GM12878 (cell line): ENCODE results near the gene ASIP. TPM values are rescaled to one million over a fixed set of nuclear protein-coding genes. Genes with fewer than 3 reads are reported as not detected.

Source experiments
- ATAC-seq: fragments of 200-7000 bp; cut with Tn5 transposase; 3 replicates; pipeline ENCODE4 v1.9.1; 2020; ENCODE audit warnings: mild to moderate bottlenecking, moderate library complexity
- BruUV-seq: library from RNA; stranded (reverse); fragments of 400-500 nt; replicated peaks from 2 replicates; lab custom pipeline; 2021; lab: Mats Ljungman, UMichigan
- CTCF ChIA-PET: fragments of 300-600 bp; sonication (Branson Sonifier 250); formaldehyde crosslinking; extraction: SDS; loops from one replicate; lab custom pipeline; 2021; ENCODE audit warnings: inconsistent platforms; lab: Yijun Ruan, JAX
- POLR2A ChIA-PET: fragments of 350-600 bp; formaldehyde crosslinking; extraction: SDS; loops from one replicate; lab custom pipeline; 2021; ENCODE audit warnings: inconsistent platforms; lab: Charles Lee
- RAD21 ChIA-PET: fragments of 300-600 bp; sonication (Branson Sonifier 250); formaldehyde crosslinking; loops from one replicate; lab custom pipeline; 2023; ENCODE audit warnings: antibody characterized with exemption; ENCODE audit not compliant: unreplicated experiment; lab: Charles Lee
- SMC1A ChIA-PET: fragments of 300-600 bp; sonication (Branson Sonifier 250); formaldehyde crosslinking; loops from one replicate; lab custom pipeline; 2023; ENCODE audit not compliant: unreplicated experiment, uncharacterized antibody; lab: Charles Lee
- DNase-seq: peaks from one replicate; pipeline ENCODE4 v3.0.0-alpha.2; 2011; ENCODE audit warnings: low read depth, low spot score
- FAIRE-seq: peaks from 3 replicates; lab custom pipeline; 2011; peaks lifted over from hg19 to GRCh38; lab: Jason Lieb, UNC
- H2AFZ ChIP-seq: 2 replicates; pipeline ENCODE4 v1.6.0; 2011; ENCODE audit warnings: low read depth, low read length, control low read depth; ENCODE audit not compliant: control insufficient read depth
- H3K27ac ChIP-seq: 2 replicates; pipeline ENCODE4 v1.5.1; 2011; ENCODE audit warnings: control low read depth; ENCODE audit not compliant: control insufficient read depth, insufficient read depth
- H3K27me3 ChIP-seq, 2 experiments: replicated peaks in 1 of 2; 2 replicates each; pipeline versions ENCODE4 v1.6.0 to v1.6.1; 2011; ENCODE audit warnings: low read length in 1 of 2; ENCODE audit not compliant: control insufficient read depth in 2 of 2, insufficient read depth in 2 of 2
- H3K36me3 ChIP-seq, 2 experiments: 2 replicates each; pipeline ENCODE4 v1.5.1; 2011; ENCODE audit warnings: low read length in 1 of 2; ENCODE audit not compliant: control insufficient read depth in 2 of 2, insufficient read depth in 2 of 2
- H3K4me1 ChIP-seq: 2 replicates; pipeline ENCODE4 v1.6.1; 2011; ENCODE audit warnings: mild to moderate bottlenecking, low read length, moderate library complexity, mixed read lengths; ENCODE audit not compliant: control insufficient read depth, insufficient read depth
- H3K4me2 ChIP-seq: 2 replicates; pipeline ENCODE4 v1.6.0; 2011; ENCODE audit warnings: control low read depth; ENCODE audit not compliant: control insufficient read depth, insufficient read depth
- H3K4me3 ChIP-seq: fragments of 200-600 bp; sonication (generic); 2 replicates; pipeline ENCODE4 v1.5.1; 2016
- H3K79me2 ChIP-seq: 2 replicates; pipeline ENCODE4 v1.6.0; 2011; ENCODE audit warnings: low read length; ENCODE audit not compliant: control insufficient read depth, insufficient read depth
- H3K9ac ChIP-seq: 2 replicates; pipeline ENCODE4 v1.8.0; 2011; ENCODE audit warnings: low read length, control low read depth, mixed read lengths; ENCODE audit not compliant: control insufficient read depth, insufficient read depth
- H3K9me3 ChIP-seq: replicated peaks from 3 replicates; pipeline ENCODE4 v1.5.1; 2011; ENCODE audit warnings: mild to moderate bottlenecking, low read length; ENCODE audit not compliant: control insufficient read depth, insufficient read depth
- H4K20me1 ChIP-seq: 2 replicates; pipeline ENCODE4 v1.6.0; 2011; ENCODE audit not compliant: control insufficient read depth, insufficient read depth
- CHD2 ChIP-seq: IDR thresholded peaks from 2 replicates; pipeline ENCODE4 v1.6.1; 2011; ENCODE audit warnings: low read depth, low read length, improper control_type of control experiment, borderline replicate concordance
- E2F8 ChIP-seq: fragments of 450-650 bp; IDR thresholded peaks from 2 replicates; pipeline ENCODE4 v1.6.1; 2018; ENCODE audit warnings: mild to moderate bottlenecking, low read depth, moderate library complexity; ENCODE audit not compliant: partially characterized antibody
- GATAD2B ChIP-seq: fragments of 450-650 bp; conservative IDR thresholded peaks from 2 replicates; pipeline ENCODE4 v1.6.1; 2017; ENCODE audit warnings: low read depth, mild to moderate bottlenecking, moderate library complexity
- IRF4 ChIP-seq: IDR thresholded peaks from 2 replicates; pipeline ENCODE4 v1.6.1; 2011; ENCODE audit warnings: low read depth, low read length
- PBX3 ChIP-seq: IDR thresholded peaks from 2 replicates; pipeline ENCODE4 v1.6.1; 2011; ENCODE audit warnings: mild to moderate bottlenecking, low read depth, low read length, moderate library complexity; ENCODE audit not compliant: insufficient replicate concordance
- POU2F2 ChIP-seq: IDR thresholded peaks from 3 replicates; pipeline ENCODE4 v1.6.1; 2011; ENCODE audit warnings: low read depth, mild to moderate bottlenecking, low read length, borderline replicate concordance
- SMAD5 ChIP-seq: IDR thresholded peaks from 2 replicates; pipeline ENCODE4 v1.6.1; 2016; ENCODE audit warnings: antibody characterized with exemption, low read depth
- SREBF2 ChIP-seq: IDR thresholded peaks from 2 replicates; pipeline ENCODE4 v1.6.1; 2012; ENCODE audit warnings: mild to moderate bottlenecking, low read length
- TCF3 ChIP-seq: IDR thresholded peaks from 2 replicates; pipeline ENCODE4 v1.6.1; 2012; ENCODE audit warnings: low read depth, mild to moderate bottlenecking, low read length, borderline replicate concordance; ENCODE audit not compliant: insufficient read depth
- WGBS: methylation state at CpG from one replicate; pipeline ENCODE4 v1.1.6; 2016; ENCODE audit warnings: low lambda C conversion rate; ENCODE audit not compliant: insufficient replicate concordance, insufficient coverage; ENCODE audit errors: missing lambda C conversion rate; 5-methylcytosine and 5-hydroxymethylcytosine counted together
- in situ Hi-C: fragments of 300-500 bp; cut with MboI; formaldehyde crosslinking; loops from 9 replicates; pipeline ENCODE4 v1.14.3; 2018; ENCODE audit warnings: mixed read lengths
- intact Hi-C: fragments of 100-400 bp; cut with micrococcal nuclease; formaldehyde crosslinking; loops from one replicate; pipeline ENCODE4 v1.14.2; 2022; ENCODE audit not compliant: unreplicated experiment
- polyA plus RNA-seq, 11 experiments: library from polyadenylated mRNA; depleted of rRNA in 4 of 11; unstranded in 6 of 11; stranded (reverse) in 5 of 11; fragments of >200 nt; fragmentation: Nextera tagmentation in 4 of 11; fragmentation: Illumina TruSeq in 1 of 11; extraction: Ambion mirVana in 4 of 11; extraction: Trizol in 1 of 11; gene quantifications; 1 replicate in 1 of 11; 2 replicates in 10 of 11; pipeline versions ENCODE4 v1.2.1 to v1.2.3, GENCODE V29; 2011 to 2016; ENCODE audit warnings: inconsistent platforms in 2 of 11, missing spikeins in 2 of 11, low read depth in 1 of 11
- total RNA-seq, 4 experiments: library from RNA; depleted of rRNA in 3 of 4; stranded (reverse); fragments of >200 nt in 3 of 4; fragmentation: Illumina TruSeq in 1 of 4; extraction: Trizol in 1 of 4; gene quantifications; 2 replicates each; pipeline versions ENCODE4 v1.2.1 to v1.2.3, GENCODE V29; 2013 to 2021
- TF ChIP-seq, protein P1 (sequence below): fragments of 450-650 bp; IDR thresholded peaks from 2 replicates; pipeline ENCODE4 v1.6.1; 2017; ENCODE audit warnings: mild to moderate bottlenecking, moderate library complexity

The ASIP gene
- total and polyA plus RNA-seq, 10 of the 15 experiments (the other 5 are each of a cell fraction or from before 2014, with no cell fraction given), result 0.29 TPM; not detected in 9

DNA sequence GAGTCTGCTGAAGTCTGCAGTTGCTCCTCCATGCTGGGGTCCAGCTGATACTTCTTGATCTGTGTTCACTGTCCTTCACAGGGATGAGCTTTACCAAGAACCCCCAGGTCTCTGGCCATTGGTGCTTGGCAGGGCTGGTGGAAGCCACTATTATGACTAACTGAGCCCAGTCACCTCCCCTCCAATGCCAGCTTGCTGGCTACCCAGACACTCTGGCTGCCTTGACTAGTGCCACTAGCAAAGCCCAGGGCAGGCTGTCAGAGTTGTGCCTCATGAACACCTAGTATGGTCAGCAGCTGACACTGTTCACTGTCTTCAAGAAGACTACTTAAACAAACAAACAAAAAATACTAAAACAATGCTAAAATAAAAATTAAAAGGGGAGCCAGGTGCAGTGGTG is 8.8 kb downstream of the ASIP start (continued):
- TF ChIP-seq, protein P1, sequence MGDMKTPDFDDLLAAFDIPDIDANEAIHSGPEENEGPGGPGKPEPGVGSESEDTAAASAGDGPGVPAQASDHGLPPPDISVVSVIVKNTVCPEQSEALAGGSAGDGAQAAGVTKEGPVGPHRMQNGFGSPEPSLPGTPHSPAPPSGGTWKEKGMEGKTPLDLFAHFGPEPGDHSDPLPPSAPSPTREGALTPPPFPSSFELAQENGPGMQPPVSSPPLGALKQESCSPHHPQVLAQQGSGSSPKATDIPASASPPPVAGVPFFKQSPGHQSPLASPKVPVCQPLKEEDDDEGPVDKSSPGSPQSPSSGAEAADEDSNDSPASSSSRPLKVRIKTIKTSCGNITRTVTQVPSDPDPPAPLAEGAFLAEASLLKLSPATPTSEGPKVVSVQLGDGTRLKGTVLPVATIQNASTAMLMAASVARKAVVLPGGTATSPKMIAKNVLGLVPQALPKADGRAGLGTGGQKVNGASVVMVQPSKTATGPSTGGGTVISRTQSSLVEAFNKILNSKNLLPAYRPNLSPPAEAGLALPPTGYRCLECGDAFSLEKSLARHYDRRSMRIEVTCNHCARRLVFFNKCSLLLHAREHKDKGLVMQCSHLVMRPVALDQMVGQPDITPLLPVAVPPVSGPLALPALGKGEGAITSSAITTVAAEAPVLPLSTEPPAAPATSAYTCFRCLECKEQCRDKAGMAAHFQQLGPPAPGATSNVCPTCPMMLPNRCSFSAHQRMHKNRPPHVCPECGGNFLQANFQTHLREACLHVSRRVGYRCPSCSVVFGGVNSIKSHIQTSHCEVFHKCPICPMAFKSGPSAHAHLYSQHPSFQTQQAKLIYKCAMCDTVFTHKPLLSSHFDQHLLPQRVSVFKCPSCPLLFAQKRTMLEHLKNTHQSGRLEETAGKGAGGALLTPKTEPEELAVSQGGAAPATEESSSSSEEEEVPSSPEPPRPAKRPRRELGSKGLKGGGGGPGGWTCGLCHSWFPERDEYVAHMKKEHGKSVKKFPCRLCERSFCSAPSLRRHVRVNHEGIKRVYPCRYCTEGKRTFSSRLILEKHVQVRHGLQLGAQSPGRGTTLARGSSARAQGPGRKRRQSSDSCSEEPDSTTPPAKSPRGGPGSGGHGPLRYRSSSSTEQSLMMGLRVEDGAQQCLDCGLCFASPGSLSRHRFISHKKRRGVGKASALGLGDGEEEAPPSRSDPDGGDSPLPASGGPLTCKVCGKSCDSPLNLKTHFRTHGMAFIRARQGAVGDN, result no peak
- no peak for TF ChIP-seq GATAD2B
- no peak for TF ChIP-seq TCF3
- no peak for TF ChIP-seq PBX3

DNA sequence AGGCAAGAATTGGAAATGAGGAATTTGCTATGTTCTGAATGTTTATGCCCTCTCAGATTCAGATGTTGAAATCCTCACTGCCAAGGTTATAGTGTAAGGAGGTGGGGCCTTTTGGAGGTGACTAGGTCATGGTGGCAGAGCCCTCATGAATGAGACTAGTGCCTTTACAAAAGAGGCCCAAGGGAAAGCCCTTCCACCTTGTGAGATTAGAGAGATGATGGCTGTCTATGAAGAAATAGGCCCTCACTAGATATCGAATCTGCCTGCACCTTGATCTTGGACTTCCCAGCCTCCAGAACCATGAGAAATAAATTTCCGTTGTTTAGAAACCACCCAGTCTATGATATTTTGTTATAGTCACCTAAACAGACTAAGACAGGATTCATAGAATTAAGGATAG is 10.4 kb downstream of the ASIP start:
- WGBS, result 25% methylated on average over 2 of the region's 2 CpGs
- Histone ChIP-seq H4K20me1 (no peaks in the 10 kb centered on the region), H3K36me3 (no peaks in the 10 kb centered on the region), H3K27me3 (no peaks in the 10 kb centered on the region), H3K4me1 (peaks cover 3% of the 10 kb centered on the region; the same call in 1 of the 2 replicates), H3K9ac (no peak overlapping the region), H2AFZ (no peak overlapping the region), H3K79me2 (no peaks in the 10 kb centered on the region), H3K9me3 (no peaks in the 10 kb centered on the region), H3K27ac (no peak overlapping the region), H3K4me2 (no peak overlapping the region)
- BruUV-seq, result no TSS peak
- in situ Hi-C loops, result no loop called here
- ChIA-PET POLR2A (no interaction called here), CTCF (no interaction called here), RAD21 (no interaction called here), SMC1A (no interaction called here)
- FAIRE-seq (no peak), DNase-seq (no peak)
- intact Hi-C loops, result no loop called here
- TF ChIP-seq SMAD5 (no peak), SREBF2 (no peak), CHD2 (no peak), IRF4 (no peak), E2F8 (no peak), PBX3 (no peak), POU2F2 (no peak)
- TF ChIP-seq, all 136 proteins: peak for 0
- H3K4me3 ChIP-seq, result no peak overlapping the region
- no peak for ATAC-seq
